H1 (cell line): ENCODE measurements around the gene FCHSD1. TPM values are rescaled to one million over a fixed set of nuclear protein-coding genes. Genes with fewer than 3 reads are reported as not detected.
A peak's percentile ranks its signal among the peaks of the same experiment; 100 is the strongest.

Source experiments
- CBX5 ChIP-seq: fragments of 300-800, 300-1000 bp; sonication (generic); IDR thresholded peaks from 2 replicates; pipeline ENCODE4 v1.7.1; 2016; ENCODE audit warnings: antibody characterized with exemption, low read length, low read depth
- CHD1 ChIP-seq: IDR thresholded peaks from 2 replicates; pipeline ENCODE4 v1.6.1; 2012; ENCODE audit warnings: low read depth, low read length, improper control_type of control experiment
- CREB1 ChIP-seq: IDR thresholded peaks from 2 replicates; pipeline ENCODE4 v1.6.1; 2012; ENCODE audit warnings: inconsistent platforms
- EGR1 ChIP-seq: IDR thresholded peaks from 2 replicates; pipeline ENCODE4 v1.6.1; 2011; ENCODE audit warnings: low read depth, low read length, borderline replicate concordance
- EZH2 ChIP-seq: fragments of 200-600 bp; sonication (generic); IDR thresholded peaks from 2 replicates; pipeline ENCODE4 v1.7.1; 2012; ENCODE audit warnings: low read depth, mild to moderate bottlenecking, moderate library complexity, low read length, inconsistent platforms; ENCODE audit not compliant: severe bottlenecking
- FOSL1 ChIP-seq: IDR thresholded peaks from 2 replicates; pipeline ENCODE4 v1.6.1; 2011; ENCODE audit warnings: mild to moderate bottlenecking, low read depth, low read length, moderate library complexity; ENCODE audit not compliant: insufficient read depth
- HDAC2 ChIP-seq, 2 experiments: fragments of 300-600 bp in 1 of 2; sonication (generic) in 1 of 2; IDR thresholded peaks; 2 replicates each; pipeline ENCODE4 v1.6.1; 2011 to 2012; ENCODE audit warnings: low read depth in 2 of 2, low read length in 2 of 2, mild to moderate bottlenecking in 2 of 2, moderate library complexity in 2 of 2, borderline replicate concordance in 1 of 2, inconsistent platforms in 1 of 2
- JUND ChIP-seq: IDR thresholded peaks from 2 replicates; pipeline ENCODE4 v1.6.1; 2011; ENCODE audit warnings: mild to moderate bottlenecking, improper control_type of control experiment, low read length
- KDM4A ChIP-seq: IDR thresholded peaks from one replicate; pipeline ENCODE4 v1.7.1; 2012; ENCODE audit warnings: low read depth, mild to moderate bottlenecking, moderate library complexity, low read length, inconsistent platforms; ENCODE audit not compliant: severe bottlenecking
- PHF8 ChIP-seq: fragments of 200-600 bp; sonication (generic); conservative IDR thresholded peaks from 2 replicates; pipeline ENCODE4 v1.7.1; 2012; ENCODE audit warnings: low read depth, mild to moderate bottlenecking, inconsistent platforms, low read length, moderate library complexity
- RAD21 ChIP-seq, 2 experiments: IDR thresholded peaks in 1 of 2; conservative IDR thresholded peaks in 1 of 2; 2 replicates each; pipeline ENCODE4 v1.6.1; 2011; ENCODE audit warnings: low read depth in 2 of 2, low read length in 2 of 2, improper control_type of control experiment in 1 of 2, inconsistent platforms in 1 of 2, mild to moderate bottlenecking in 1 of 2, moderate library complexity in 1 of 2
- RXRA ChIP-seq: IDR thresholded peaks from 2 replicates; pipeline ENCODE4 v1.6.1; 2011; ENCODE audit warnings: low read depth, mild to moderate bottlenecking, low read length, moderate library complexity; ENCODE audit not compliant: insufficient read depth
- SAP30 ChIP-seq: fragments of 300-600 bp; sonication (generic); IDR thresholded peaks from 2 replicates; pipeline ENCODE4 v1.7.1; 2012; ENCODE audit warnings: low read length, moderate library complexity, mild to moderate bottlenecking, inconsistent platforms; ENCODE audit not compliant: insufficient read depth, insufficient replicate concordance
- SIRT6 ChIP-seq: IDR thresholded peaks from one replicate; pipeline ENCODE4 v1.7.1; 2012; ENCODE audit warnings: low read length, inconsistent platforms
- SIX5 ChIP-seq: IDR thresholded peaks from 2 replicates; pipeline ENCODE4 v1.6.1; 2011; ENCODE audit warnings: mild to moderate bottlenecking, low read depth, low read length
- SP1 ChIP-seq: IDR thresholded peaks from 2 replicates; pipeline ENCODE4 v1.6.1; 2011; ENCODE audit warnings: low read depth, low read length
- TCF12 ChIP-seq: IDR thresholded peaks from 2 replicates; pipeline ENCODE4 v1.6.1; 2011; ENCODE audit warnings: low read depth, mild to moderate bottlenecking, low read length
- polyA plus RNA-seq, 7 experiments: library from polyadenylated mRNA; depleted of rRNA in 3 of 7; stranded (reverse) in 5 of 7; unstranded in 2 of 7; fragments of >200 nt in 5 of 7; fragments of 200-250 nt in 2 of 7; gene quantifications; 1 replicate in 5 of 7; 2 replicates in 1 of 7; 4 replicates in 1 of 7; pipeline versions ENCODE4 v1.2.1 to v1.2.3, GENCODE V29; 2011 to 2013; ENCODE audit warnings: missing spikeins in 2 of 7, mixed read lengths in 2 of 7
- total RNA-seq: library from RNA; stranded (reverse); fragmentation: NEBNext Ultra II Directional; extraction: Animal tissue kit (Norgen Biotek cat#: 25700); gene quantifications from 2 replicates; pipeline ENCODE4 v1.2.1, GENCODE V29; 2021
- TF ChIP-seq, protein P1 (sequence below), 3 experiments: IDR thresholded peaks; 1 replicate in 2 of 3; 2 replicates in 1 of 3; pipeline versions ENCODE4 v1.5.1 to v1.6.1; 2011; ENCODE audit warnings: low read length in 3 of 3, mild to moderate bottlenecking in 3 of 3, inconsistent platforms in 2 of 3, low read depth in 1 of 3, moderate library complexity in 1 of 3; ENCODE audit not compliant: insufficient read depth in 1 of 3; ENCODE audit errors: control extremely low read depth in 1 of 3

FCHSD1 gene
- total and polyA plus RNA-seq, 2 of the 8 experiments (the other 6 are each of a cell fraction or from before 2014, with no cell fraction given): 22.0 to 30.1 TPM

DNA sequence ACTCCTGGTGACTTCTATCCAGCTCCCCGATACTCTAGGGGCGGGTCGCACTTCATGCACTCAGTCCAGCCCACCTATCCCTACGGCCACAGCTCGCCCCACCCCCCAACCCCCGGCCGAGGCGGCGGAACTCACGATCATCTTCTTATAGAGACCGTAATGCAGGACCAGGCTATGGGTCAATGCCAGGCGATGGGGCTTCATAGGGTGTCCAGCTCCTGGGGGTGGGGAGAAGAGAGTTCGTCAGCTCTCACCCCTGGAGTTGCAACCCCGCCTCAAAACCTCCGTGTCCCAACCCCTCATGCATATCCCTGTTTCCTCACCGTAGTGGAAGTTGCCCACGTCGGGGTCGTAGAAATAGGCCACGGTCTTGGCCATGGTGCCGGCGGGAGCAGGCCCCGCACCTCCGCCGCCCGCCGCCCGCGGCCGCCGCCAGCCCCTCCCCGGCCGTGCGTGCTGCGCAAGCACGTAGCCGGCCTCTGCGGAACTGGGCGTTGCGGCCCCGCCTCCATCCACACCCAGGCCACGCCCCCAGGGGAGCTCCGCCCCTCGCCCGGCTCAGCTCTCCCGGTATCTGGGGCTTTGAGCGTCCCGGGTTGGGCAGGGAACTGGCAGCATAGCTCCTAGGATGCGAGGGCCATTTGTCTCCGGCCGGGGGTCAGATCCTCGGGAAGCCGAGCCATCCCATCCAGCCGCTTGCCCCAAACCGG is 14.7 kb downstream of the FCHSD1 start, which contains the start of the genes HDAC3 and RELL2 (continued):
- TF ChIP-seq RXRA (no peak), EGR1 (no peak), FOSL1 (no peak), KDM4A (peak; percentile 68), CREB1 (peak; percentile 33; the same call in 1 of the 2 replicates), EZH2 (no peak), HDAC2 (IDR thresholded peaks at IDR 0.05; ENCODE audit: borderline replicate concordance in 1 of 2, low read depth in 2 of 2, low read length in 2 of 2) (no peak), SIX5 (no peak), SAP30 (no peak), TCF12 (no peak), SIRT6 (no peak), CBX5 (no peak), PHF8 (peak; percentile 96), RAD21 (IDR thresholded peaks at IDR 0.05 in 1 of 2, conservative IDR thresholded peaks at IDR 0.05 in 1 of 2; ENCODE audit: low read depth in 2 of 2, low read length in 2 of 2) (no peak), CHD1 (no peak), JUND (no peak), SP1 (peak; percentile 53; the same call in 1 of the 2 replicates)
- TF ChIP-seq, protein P1, sequence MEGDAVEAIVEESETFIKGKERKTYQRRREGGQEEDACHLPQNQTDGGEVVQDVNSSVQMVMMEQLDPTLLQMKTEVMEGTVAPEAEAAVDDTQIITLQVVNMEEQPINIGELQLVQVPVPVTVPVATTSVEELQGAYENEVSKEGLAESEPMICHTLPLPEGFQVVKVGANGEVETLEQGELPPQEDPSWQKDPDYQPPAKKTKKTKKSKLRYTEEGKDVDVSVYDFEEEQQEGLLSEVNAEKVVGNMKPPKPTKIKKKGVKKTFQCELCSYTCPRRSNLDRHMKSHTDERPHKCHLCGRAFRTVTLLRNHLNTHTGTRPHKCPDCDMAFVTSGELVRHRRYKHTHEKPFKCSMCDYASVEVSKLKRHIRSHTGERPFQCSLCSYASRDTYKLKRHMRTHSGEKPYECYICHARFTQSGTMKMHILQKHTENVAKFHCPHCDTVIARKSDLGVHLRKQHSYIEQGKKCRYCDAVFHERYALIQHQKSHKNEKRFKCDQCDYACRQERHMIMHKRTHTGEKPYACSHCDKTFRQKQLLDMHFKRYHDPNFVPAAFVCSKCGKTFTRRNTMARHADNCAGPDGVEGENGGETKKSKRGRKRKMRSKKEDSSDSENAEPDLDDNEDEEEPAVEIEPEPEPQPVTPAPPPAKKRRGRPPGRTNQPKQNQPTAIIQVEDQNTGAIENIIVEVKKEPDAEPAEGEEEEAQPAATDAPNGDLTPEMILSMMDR (IDR thresholded peaks at IDR 0.05; ENCODE audit: control extremely low read depth in 1 of 3, insufficient read depth in 1 of 3, low read depth in 1 of 3, low read length in 3 of 3): no peak
